ENCODE measurements around the gene OPA1.
"Not testable (repeated sequence)": the region's sequence is repeated elsewhere in the genome, so short reads cannot be mapped to it uniquely, and the experiment has no call there.

Gene OPA1

DNA sequence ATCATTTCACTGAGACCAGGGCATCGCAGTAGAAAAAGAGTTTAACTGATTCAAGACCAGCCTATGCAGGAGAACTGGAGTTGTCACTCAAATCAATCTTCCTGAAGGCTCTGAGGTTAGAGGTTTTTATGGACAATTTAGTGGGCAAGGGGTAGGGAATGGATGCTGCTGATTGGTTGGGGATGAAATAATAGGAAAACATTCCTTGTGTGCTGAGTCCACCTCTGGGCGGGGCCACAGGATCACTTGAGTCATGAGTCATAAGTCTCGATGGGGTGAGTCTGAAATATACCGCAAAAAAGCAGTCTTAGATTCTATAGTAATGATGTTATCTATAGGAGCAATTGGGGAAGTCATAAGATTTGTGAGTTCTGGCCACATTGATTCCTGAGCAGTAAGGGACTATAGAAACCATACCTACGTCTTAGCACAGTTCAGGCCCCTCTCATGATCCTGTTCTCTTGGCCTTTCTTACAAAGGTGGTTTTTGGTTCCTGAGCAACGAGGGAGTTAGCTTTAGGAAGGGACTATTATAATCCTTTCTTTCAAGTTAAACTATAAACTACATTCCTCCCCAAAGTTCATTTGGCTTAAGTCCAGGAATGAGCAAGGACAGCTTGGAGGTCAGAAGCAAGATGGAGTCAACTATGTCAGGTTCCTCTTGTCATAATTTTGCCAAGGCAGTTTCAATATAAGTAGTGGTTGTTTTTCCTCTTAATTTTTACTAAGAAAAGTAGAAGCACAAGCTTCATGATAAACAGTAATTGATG is 2.7 kb upstream of the OPA1 start:
- peak; percentile 90 for DNase-seq (ENCODE audit: low spot score)

DNA sequence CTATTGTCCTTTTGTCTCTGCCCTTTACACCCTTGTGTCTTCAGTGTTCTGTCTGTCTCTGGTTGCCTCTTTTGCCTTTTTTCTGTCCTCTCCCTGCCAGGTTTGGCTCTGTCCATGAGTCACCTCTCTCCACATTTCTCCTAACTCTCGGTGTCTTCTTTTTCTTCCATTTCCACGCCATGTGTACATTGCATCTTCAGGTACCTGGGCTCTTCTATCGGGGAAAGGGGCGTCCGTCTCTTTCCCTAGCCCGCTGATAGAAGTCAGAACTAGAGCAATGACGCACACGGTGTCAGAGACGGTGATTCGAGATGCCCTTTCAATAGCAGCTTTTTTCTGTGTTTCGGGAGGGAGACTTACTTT is 641 bp downstream of the OPA1 start:
- peak; percentile 76 for DNase-seq (ENCODE audit: low spot score)

DNA sequence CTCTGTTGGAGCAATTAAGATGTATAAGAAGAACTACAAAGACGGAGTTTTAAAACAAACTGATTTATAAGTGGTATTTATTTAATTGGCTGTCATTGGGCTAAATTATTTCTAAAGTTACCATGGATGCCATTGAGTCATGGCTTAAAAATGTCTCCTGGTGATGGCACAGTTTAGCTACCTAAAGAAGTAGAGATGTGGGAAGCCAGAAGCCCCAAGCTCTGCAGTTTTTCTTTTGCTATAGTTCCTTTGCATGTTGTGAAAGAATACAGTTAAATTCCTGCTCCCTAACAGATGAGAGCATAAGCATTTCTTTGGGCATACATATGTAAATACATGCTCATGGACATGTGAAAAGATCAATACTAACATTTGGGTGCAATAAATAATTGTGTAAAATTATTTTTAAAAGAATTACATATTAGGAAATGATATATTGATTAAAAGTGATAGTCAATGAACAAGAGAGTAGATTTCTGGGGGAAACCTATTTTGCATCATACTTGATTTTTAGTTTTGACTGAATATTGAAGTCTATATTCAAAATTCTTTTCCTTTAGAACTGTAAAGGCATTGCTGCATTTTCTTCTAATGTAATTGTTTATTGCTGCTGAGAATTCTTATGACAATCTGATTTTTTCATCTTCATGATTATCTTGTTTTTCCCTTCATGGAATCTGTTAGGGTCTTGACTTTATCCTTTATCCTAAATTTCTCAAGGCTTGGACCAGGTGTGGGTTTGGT is 2.1 kb downstream of the OPA1 start:
- peak; percentile 52 for DNase-seq (ENCODE audit: low spot score)

DNA sequence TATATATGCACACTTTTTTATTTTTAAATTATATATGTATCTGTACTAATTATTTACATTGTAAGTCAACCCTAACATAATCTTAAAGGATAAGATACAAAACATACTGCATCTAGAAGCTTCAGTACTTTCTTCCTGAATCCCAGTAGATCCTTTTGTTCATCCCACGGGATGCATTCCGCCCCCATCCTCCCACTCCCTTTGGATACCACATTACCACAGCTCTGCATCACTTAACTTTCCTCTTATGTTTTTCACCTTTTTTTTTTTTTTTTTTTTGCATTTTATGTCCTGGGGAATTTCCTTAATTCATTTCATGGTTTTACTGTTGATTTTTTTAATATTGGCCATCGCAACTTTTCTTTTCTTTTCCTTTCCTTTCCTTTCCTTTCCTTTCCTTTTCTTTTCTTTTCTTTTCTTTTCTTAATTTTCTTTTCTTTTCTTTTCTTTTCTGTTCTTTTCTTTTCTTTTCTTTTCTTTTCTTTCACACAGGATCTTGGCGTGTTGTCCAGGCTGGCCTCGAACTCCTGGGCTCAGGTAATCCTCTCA is 3.0 kb downstream of the OPA1 start:
- DNase-seq (ENCODE audit: low spot score) = no peak

DNA sequence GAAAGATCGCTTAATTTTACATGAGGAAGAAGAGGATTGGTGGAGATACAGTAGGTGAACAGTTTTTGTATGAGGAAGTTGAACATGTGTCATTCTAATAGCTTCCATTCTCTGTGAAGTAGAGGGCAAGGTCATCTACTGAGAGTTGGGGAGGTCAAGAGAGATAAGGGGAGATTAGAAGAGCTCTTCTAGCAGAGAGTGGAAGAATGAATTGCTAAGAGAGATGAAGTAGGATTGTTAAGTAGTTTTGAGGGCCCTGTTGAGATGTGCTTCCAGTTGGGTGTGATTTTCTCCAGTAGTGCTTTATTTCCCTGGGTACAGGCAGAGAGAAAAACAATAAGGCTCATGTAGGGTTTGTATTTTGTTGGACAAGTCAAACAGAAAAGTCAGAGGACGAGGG is 5.2 kb downstream of the OPA1 start:
- DNase-seq (ENCODE audit: low spot score) = no peak

DNA sequence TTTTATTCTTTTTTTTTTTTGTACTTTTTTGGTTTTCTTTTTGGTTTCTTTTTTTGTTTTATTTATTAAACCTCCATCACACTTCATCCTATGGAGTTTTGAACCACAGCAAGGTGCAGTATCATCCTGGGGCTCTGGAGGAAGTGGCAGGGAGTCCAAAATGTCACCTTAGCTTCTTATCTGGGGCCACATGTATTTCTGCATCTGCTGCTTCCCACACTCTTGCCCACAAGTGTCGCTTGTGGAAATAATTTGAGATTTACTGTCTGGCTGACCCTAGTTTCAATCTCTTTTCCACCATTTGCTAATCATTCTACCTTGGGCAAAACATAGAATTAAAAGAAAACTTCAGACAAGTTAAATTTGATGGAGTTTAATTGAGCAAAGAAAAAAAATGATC is 6.4 kb downstream of the OPA1 start:
- DNase-seq (ENCODE audit: low spot score) = no peak

DNA sequence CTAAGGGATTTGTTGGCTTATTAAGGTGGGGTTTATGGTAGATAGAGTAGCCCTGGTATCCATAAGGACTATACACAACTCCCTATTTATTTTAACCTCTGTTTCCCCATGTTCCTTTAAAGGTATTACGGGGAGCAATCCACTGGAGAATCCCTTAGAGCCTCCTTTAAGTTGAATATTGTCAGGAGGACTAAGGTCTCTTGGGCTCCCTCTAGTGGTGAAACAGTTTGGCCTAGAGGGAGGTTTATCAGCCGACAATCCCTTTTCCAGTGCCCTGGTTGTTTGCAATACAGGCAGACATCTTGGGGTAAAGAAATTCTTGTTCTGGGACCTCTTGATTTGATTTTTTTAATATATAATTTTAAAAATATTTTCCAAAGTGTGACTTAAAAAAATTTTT is 12.9 kb downstream of the OPA1 start:
- DNase-seq (ENCODE audit: low spot score) = peak; percentile 66

DNA sequence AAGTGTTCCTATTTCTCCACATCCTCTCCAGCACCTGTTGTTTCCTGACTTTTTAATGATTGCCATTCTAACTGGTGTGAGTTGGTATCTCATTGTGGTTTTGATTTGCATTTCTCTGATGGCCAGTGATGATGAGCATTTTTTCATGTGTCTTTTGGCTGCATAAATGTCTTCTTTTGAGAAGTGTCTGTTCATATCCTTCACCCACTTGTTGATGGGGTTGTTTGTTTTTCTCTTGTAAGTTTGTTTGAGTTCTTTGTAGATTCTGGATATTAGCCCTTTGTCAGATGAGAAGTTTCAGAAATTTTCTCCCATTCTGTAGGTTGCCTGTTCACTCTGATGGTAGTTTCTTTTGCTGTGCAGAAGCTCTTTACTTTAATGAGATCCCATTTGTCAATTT is 13.9 kb downstream of the OPA1 start:
- not testable (repeated sequence) for DNase-seq (ENCODE audit: low spot score)

DNA sequence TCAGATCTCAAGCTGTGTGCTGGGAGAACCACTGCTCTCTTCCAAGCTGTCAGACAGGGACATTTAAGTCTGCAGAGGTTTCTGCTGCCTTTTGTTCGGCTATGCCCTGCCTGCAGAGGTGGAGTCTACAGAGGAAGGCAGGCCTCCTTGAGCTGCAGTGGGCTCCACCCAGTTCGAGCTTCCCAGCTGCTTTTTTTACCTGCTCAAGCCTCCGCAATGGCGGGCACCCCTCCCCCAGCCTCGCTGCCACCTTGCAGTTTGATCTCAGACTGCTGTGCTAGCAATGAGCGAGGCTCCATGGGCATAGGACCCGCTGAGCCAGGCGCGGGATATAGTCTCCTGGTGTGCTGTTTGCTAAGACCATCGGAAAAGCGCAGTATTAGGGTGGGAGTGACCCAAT is 17.5 kb downstream of the OPA1 start:
- DNase-seq (ENCODE audit: low spot score) = not testable (repeated sequence)

DNA sequence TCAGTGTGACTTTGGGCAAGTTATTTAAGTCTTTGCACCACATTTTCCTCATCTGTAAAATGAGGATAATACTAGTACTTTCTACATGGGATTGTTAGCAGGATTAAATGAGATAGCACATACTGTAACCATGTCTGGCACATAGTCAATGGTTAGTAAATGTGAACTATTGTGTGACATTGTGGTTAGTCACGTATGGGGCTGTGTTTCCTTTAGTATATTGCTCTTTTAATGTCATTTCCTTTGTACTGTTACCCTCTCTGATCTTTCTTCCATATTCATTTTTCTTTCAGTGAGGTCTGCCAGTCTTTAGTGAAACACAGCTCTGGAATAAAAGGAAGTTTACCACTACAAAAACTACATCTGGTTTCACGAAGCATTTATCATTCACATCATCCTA is 21.4 kb downstream of the OPA1 start:
- no peak for DNase-seq (ENCODE audit: low spot score)

DNA sequence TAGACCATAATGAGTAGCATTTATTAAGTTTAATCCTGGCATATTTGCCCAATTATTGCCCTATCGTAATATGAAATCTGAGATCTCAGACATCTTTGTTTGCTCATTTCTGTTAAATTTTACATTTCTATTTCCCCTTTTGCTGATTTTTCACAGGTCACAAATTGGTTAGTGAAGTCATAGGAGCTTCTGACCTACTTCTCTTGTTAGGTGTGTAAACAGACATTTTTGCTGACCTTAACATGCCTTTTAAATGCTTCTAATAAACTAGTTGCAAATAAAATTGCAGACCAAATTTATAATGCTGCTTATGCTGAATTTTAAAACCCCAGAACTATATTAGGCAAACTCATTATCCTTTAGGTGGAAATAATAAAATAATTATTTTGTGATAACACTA is 24.6 kb downstream of the OPA1 start:
- no peak for DNase-seq (ENCODE audit: low spot score)

DNA sequence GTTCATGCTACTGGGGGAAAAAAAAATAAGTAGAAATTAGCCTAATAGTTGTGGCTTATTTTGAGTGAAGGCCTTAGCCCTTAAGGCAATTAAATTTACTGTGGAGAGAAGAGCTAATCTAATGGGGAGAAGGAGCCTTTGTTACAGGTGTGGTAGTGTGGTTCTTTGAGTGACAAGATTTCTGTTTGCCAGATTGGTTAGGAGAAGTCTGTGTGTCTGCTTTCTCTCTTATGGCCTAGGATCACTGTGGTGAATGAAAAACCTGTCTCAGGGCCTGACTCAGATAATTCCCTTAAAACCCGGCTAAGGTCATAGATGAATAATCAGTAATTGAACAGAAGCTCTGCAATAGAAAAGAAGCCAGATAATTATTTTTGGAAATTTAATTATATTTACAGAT is 27.0 kb downstream of the OPA1 start:
- no peak for DNase-seq (ENCODE audit: low spot score)

DNA sequence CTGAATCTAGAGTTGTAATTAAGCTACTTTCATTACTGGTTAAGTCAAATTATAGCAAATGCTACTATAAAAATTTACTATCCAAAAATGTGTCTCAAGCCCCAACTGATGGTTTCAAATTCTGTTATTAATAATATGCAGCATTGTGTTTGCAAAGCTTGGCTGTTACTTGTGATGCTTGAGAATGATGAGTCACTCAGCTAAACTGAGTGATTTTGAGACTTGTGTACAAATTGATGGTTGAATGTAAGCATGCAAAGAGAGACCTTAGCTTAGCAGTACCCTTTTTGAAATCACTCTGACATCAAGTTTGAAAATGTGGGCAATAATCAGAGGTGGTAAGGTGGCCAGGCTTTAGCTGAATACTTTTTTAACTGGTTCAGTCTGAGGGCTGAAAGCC is 27.6 kb downstream of the OPA1 start:
- no peak for DNase-seq (ENCODE audit: low spot score)

DNA sequence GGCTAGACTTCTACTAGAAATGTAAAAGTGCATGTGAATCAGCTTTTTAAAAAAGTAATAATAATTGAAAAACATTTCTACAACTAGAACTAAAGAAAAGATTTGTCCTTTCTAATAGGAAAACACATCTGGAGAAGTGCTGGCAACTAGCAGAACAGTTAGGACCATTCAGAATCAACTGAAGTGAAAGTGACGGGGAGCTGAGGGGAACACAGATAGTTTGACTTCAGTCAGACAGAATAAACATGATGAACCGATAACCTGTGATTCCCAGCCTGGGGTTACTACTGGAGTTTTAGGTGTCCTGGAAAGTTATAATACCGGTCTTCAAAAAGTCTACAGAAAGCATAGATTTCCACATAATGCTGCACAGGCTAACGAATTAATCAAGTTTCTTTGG is 28.1 kb downstream of the OPA1 start:
- DNase-seq (ENCODE audit: low spot score) = no peak

DNA sequence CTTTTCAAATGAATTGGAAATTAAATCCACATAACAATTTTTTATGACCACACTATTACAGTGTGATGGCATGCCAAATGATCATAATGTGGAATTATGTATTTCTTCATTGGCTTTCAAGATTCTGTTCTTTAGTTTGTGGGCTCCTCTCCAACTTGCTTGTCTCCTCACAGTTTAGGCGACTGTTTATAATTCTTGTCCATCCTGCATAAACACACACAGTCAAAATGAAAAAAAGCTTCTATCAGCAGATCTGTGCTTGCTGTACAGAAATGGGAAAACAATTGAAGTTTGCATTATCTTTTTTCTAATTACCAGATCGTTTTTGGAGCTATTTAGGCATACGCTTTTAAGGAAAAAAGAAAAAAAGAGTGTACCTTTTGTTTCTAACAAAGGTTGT is 37.0 kb downstream of the OPA1 start:
- no peak for DNase-seq (ENCODE audit: low spot score)

DNA sequence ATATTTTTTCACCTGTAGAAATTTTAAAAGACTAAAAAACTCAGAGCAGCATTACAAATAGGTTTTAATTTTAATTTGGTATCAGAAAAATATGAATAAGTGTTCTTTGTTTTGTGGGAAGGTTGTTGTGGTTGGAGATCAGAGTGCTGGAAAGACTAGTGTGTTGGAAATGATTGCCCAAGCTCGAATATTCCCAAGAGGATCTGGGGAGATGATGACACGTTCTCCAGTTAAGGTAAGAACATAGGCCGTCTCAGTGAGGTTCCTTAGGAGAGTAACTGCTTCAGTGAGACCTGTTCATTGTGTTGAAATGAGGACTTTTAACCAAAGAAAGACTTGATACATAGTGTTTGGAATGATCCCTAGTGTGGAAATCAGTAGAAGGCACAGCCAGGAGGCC is 44.8 kb downstream of the OPA1 start:
- no peak for DNase-seq (ENCODE audit: low spot score)

DNA sequence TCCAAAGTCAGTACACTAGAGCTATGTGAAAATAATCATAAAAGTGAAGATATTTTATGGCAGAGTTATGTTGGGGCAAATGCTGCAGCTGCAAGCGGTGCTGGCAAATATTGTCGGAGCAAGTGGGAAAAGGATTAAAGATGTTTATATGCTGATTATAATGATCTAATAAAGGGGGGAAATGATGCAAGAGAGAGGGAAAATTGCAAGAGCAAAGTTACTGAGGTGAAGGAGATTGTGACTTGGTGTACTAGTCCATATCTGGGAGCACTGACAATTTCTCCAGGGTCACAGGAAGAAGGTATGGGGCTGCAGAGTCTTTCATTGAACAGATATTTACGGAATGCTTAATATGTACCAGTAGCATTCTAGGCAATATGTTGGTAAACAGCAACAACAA is 45.8 kb downstream of the OPA1 start:
- no peak for DNase-seq (ENCODE audit: low spot score)

DNA sequence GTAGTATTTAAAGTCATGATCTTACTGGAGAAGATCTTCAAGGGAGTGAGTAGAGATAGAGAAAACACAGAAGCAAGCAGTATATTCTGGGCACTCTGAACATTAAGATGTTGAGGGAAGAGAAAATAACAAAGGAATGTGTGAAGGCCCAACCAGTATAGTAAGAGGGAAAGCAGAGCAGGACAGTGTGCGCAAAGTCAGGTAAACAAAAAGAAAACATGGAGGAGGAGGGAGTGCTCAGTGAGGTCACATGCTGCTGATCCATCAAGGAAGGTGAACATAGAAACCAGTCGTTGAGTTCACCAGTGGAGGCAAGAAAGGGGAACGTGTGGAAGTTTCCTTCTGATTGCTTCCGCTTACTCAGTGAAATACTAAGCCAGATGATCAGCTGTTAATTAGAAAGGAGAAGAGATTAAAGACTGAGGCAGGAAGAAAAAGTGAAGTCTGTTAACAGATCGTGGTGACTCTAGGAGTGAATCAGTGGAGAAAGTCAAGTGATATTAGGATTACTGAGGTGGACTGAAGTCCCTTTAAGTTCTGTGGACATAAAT is 47.2 kb downstream of the OPA1 start:
- DNase-seq (ENCODE audit: low spot score) = peak; percentile 10

DNA sequence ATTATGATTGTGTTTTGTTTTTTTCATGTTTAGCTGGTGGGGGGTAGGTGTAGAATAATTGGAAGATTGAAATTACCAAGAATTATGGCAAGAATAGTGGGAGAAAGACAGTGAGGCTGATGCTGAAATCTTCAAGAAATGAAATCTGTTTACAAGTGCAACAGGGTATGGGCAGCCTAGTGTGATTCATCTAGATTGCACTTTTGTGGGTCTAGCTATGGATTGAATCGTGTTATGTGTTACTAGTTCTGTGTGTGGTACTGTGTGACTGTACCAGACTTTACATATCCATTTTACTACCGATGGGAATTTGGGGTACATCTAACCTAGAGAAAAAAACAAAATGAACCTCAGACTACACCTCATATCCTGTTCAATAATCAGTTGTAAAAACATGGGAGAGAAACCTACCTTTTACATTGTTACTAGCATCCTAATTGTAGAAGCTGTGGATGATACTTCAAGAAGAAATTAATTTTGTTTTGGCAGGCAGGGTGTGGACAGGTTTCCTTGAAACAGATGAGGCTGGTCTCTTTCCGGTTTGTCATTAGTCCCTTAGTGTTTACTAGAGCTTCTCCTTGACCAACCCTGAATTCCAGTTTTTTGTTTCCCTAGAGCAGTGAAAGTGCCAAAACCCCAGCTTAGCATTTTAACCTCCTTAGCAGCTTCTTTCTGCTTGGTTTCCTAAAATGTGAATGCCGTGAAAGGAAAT is 47.9 kb downstream of the OPA1 start:
- DNase-seq (ENCODE audit: low spot score) = no peak

DNA sequence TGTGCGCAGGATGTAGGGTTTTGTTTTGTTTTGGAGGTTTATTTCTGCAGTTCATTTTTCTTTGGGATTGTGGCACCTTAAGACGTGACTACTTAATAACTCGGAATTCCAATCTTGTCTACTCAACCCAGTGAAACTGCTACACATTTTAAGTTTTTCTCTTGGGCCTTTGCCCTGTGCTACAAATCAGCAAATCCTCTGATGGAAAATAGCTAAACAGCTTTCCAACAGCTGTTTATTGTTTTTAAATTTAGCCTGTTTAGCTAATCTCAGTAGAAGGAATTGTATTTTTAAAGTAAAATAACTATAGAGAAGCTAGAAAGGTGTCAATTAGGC is 48.4 kb downstream of the OPA1 start:
- no peak for DNase-seq (ENCODE audit: low spot score)

DNA sequence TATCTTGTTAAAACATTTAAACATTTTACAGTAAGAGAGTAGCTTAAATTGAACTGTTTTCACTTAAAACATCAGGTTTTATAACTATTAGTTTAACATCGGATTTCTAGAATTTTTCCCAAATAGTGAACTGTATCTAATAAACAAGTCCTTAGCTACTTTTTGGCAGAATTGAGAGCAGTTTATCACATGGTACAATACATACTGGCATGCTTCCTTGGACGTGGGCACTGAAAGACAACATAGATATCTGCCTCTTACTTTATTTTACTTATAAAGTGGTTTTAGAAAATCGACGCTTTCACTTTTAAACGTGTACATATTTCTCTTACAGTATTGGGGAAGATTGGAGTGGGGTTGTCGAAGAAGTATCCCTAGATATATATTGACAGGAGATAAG is 52.8 kb downstream of the OPA1 start:
- no peak for DNase-seq (ENCODE audit: low spot score)

DNA sequence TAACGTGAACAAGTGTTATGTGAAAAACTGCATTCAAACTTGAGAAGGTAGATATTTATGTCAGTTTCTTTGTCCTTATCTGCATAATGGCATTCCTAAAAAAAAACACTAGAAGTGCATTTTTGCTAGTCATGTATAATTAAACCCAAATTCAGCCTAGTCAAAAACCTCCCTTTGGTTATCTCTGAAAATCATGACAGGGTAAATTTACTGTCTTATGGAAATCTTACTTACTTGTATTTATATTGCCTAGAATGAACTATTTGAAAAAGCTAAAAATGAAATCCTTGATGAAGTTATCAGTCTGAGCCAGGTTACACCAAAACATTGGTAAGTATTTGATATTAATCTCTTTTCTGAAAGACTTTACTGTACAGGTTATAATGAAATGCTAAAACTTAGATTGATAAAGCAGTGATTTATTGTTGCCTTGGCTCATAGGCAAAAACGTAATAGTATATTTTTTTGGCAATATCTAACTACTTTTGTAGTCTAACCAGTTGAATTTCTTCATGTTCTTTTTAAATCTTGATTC is 55.6 kb downstream of the OPA1 start:
- no peak for DNase-seq (ENCODE audit: low spot score)

DNA sequence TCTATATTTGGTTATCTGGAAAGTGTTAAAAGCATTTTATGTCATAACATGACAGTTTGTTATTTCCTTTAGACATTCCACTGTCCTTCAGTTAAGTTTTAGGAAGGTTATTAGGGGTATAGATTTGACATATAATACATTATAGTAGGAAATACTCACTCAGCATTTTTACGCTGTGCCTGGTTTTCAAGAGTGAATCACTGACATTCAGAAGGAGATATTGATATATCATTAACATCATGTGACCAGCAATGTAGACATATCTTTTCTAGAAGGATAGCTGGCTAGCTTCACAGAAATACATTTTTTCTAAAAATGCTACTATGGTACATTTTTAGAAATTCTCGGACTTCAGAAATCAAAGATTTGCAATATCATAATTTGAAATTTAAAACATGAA is 57.6 kb downstream of the OPA1 start:
- no peak for DNase-seq (ENCODE audit: low spot score)

All from RKO (cell line).